ENCODE data around the gene RNF121.
A peak's percentile ranks its signal among the peaks of the same experiment; 100 is the strongest.

Gene RNF121

GRCh38 chr11:71935338-71935925 is 6.6 kb downstream of the RNF121 start:
- DNase-seq, result no peak

GRCh38 chr11:71936825-71937224 is 8.0 kb downstream of the RNF121 start:
- no peak for DNase-seq

GRCh38 chr11:71937826-71938225 is 9.0 kb downstream of the RNF121 start:
- DNase-seq, result no peak

- no peak for DNase-seq
Observed at GRCh38 chr11:71940561-71941219, 11.8 kb downstream of the RNF121 start.

GRCh38 chr11:71946144-71946571 is 17.3 kb downstream of the RNF121 start:
- no peak for DNase-seq

- DNase-seq, result no peak
Observed at GRCh38 chr11:71947498-71947897, 18.7 kb downstream of the RNF121 start.

- no peak for DNase-seq
Observed at GRCh38 chr11:71948314-71949027, 19.6 kb downstream of the RNF121 start.

- DNase-seq, result no peak
Observed at GRCh38 chr11:71949034-71949433, 20.2 kb downstream of the RNF121 start.

GRCh38 chr11:71951741-71952310 is 23.0 kb downstream of the RNF121 start:
- DNase-seq, result no peak

GRCh38 chr11:71955898-71956456 is 27.1 kb downstream of the RNF121 start:
- no peak for DNase-seq

- no peak for DNase-seq
Observed at GRCh38 chr11:71962428-71963038, 33.7 kb downstream of the RNF121 start.

- DNase-seq, result no peak
Observed at GRCh38 chr11:71963468-71963867, 34.6 kb downstream of the RNF121 start.

GRCh38 chr11:71964641-71965040 is 35.8 kb downstream of the RNF121 start:
- DNase-seq, result no peak

GRCh38 chr11:71971680-71972079 is 42.8 kb downstream of the RNF121 start:
- DNase-seq, result no peak

GRCh38 chr11:71976551-71976950 is 47.7 kb downstream of the RNF121 start:
- DNase-seq, result no peak

- DNase-seq, result no peak
Observed at GRCh38 chr11:71977090-71977489, 48.2 kb downstream of the RNF121 start.

- peak; percentile 29 for DNase-seq
Observed at GRCh38 chr11:71977743-71978418, 49.0 kb downstream of the RNF121 start.

- DNase-seq, result no peak
Observed at GRCh38 chr11:71979094-71979493, 50.2 kb downstream of the RNF121 start.

GRCh38 chr11:71979602-71980001 is 50.8 kb downstream of the RNF121 start:
- DNase-seq, result no peak

- no peak for DNase-seq
Observed at GRCh38 chr11:71986131-71986530, 57.3 kb downstream of the RNF121 start.

GRCh38 chr11:71987521-71987920 is 58.7 kb downstream of the RNF121 start:
- no peak for DNase-seq

- DNase-seq, result no peak
Observed at GRCh38 chr11:71988050-71988449, 59.2 kb downstream of the RNF121 start.

GRCh38 chr11:71990701-71991100 is 61.9 kb downstream of the RNF121 start:
- no peak for DNase-seq

All from COR-L47 (cell line).